HG02870 (cell line): ENCODE measurements around the gene PPP1R7.

Experiments used
- ATAC-seq: cut with Tn5 transposase; IDR thresholded peaks from one replicate; pipeline ENCODE4 v1.9.1; 2021; ENCODE audit warnings: mild to moderate bottlenecking, moderate library complexity; ENCODE audit not compliant: unreplicated experiment

The PPP1R7 gene

GRCh38 chr2:241159116-241159515 lies 8.8 kb downstream of the PPP1R7 start:
- ATAC-seq, result no peak

- no peak for ATAC-seq
Observed at GRCh38 chr2:241160318-241160717, 10.1 kb downstream of the PPP1R7 start.

GRCh38 chr2:241161646-241162281 lies 11.5 kb downstream of the PPP1R7 start:
- no peak for ATAC-seq

GRCh38 chr2:241163601-241164118 lies 13.4 kb downstream of the PPP1R7 start:
- no peak for ATAC-seq

- no peak for ATAC-seq
Observed at GRCh38 chr2:241168366-241168765, 18.1 kb downstream of the PPP1R7 start.

GRCh38 chr2:241173557-241173956 lies 23.3 kb downstream of the PPP1R7 start:
- no peak for ATAC-seq

GRCh38 chr2:241177526-241178334 lies 27.5 kb downstream of the PPP1R7 start:
- ATAC-seq, result no peak

- ATAC-seq, result no peak
Observed at GRCh38 chr2:241178961-241179360, 28.7 kb downstream of the PPP1R7 start.

- ATAC-seq, result no peak
Observed at GRCh38 chr2:241179899-241180298, 29.6 kb downstream of the PPP1R7 start.

GRCh38 chr2:241180495-241180894 lies 30.2 kb downstream of the PPP1R7 start:
- ATAC-seq, result no peak

- ATAC-seq, result no peak
Observed at GRCh38 chr2:241182126-241182525, 31.9 kb downstream of the PPP1R7 start.

GRCh38 chr2:241182531-241183133 lies 32.4 kb downstream of the PPP1R7 start:
- no peak for ATAC-seq

GRCh38 chr2:241183221-241183620 lies 33.0 kb downstream of the PPP1R7 start:
- ATAC-seq, result no peak

GRCh38 chr2:241184901-241185300 lies 34.6 kb downstream of the PPP1R7 start:
- no peak for ATAC-seq

- no peak for ATAC-seq
Observed at GRCh38 chr2:241185961-241186360, 35.7 kb downstream of the PPP1R7 start.

- no peak for ATAC-seq
Observed at GRCh38 chr2:241187101-241187917, 37.0 kb downstream of the PPP1R7 start.

GRCh38 chr2:241187918-241188234 lies 37.6 kb downstream of the PPP1R7 start:
- ATAC-seq, result no peak

- no peak for ATAC-seq
Observed at GRCh38 chr2:241188361-241189092, 38.3 kb downstream of the PPP1R7 start, which contains the start of gene ANO7. Gene ANO7, plus strand, starts transcription at chr2:241188677. Its CDS starts 1,387 bp downstream, at chr2:241190064.

- ATAC-seq, result no peak
Observed at GRCh38 chr2:241189093-241189855, 39.0 kb downstream of the PPP1R7 start.

- ATAC-seq, result no peak
Observed at GRCh38 chr2:241189856-241190201, 39.6 kb downstream of the PPP1R7 start.
